Urothelium cell line (cell line): ENCODE data around the gene IRF9.

ENCODE experiments used
- DNase-seq: peaks from one replicate; pipeline ENCODE4 v3.0.0; 2011; ENCODE audit warnings: low spot score, mixed read lengths
- FAIRE-seq: peaks from 2 replicates; lab custom pipeline; 2011; peaks lifted over from hg19 to GRCh38; lab: Jason Lieb, UNC

Gene IRF9

DNA sequence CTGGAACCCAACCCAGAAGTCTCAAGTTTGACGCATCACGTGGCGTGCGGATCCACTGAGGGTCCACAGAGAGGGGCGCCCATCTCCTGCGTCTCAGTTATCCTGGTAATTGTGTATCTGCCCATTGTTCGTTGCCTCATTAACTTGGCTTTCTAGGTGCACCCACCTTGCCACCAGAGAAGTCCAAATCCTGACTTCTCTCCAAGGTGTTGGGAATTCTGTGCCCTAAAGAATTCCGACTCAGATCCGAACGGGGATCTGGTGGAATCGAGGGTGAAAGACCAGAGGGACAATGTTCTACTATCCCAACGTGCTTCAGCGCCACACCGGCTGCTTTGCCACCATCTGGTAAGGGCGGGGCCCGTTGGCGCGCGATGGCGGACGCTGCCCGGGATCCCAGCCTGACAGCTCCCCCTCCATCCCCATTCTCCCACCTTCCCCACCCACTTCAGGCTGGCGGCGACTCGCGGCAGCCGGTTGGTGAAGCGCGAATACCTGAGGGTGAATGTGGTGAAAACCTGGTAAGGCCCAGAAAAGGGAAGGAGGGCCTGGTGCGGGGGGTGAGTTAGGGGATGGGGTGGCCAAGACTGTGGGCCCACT, 11.3 kb downstream of the IRF9 start:
- DNase-seq (no peak), FAIRE-seq (no peak)

DNA sequence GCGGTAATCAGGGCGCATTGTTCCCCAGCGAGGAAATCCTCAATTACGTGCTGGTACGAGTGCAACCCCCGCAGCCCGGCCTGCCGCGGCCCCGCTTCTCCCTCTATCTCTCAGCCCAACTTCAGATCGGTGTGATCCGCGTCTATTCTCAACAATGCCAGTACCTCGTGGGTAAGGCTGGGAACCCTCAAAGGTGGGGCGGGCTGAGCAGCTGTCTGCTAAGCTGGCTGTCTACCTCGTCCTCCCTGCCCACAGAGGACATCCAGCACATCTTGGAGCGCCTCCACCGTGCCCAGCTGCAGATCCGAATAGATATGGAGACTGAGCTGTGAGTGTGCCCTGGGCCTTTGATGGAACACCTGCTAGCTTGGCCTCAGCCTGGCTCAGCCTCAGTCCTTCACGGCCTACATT, 11.8 kb downstream of the IRF9 start:
- DNase-seq: no peak

DNA sequence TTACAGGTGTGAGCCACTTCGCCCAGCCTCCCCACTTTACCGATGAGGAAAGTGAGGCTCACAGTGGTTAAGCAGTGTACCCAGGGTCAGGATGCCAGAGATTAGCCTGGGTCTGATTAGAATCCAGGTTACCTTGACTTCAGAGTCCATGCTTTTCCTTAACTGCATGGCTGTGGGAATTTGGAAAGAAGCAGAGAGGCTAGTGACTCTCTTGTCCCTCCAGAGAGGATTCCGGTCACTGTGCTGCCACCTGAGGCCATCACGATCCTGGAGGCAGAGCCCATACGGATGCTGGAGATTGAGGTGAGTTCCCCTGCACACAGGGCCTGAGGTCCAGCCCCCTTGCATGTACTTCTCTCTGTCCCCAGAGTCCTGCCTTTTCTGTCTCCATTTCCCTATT, 15.5 kb downstream of the IRF9 start:
- DNase-seq: no peak
- no peak for FAIRE-seq

More for the DNA sequence above, 11.8 kb downstream of the IRF9 start:
- FAIRE-seq: no peak

DNA sequence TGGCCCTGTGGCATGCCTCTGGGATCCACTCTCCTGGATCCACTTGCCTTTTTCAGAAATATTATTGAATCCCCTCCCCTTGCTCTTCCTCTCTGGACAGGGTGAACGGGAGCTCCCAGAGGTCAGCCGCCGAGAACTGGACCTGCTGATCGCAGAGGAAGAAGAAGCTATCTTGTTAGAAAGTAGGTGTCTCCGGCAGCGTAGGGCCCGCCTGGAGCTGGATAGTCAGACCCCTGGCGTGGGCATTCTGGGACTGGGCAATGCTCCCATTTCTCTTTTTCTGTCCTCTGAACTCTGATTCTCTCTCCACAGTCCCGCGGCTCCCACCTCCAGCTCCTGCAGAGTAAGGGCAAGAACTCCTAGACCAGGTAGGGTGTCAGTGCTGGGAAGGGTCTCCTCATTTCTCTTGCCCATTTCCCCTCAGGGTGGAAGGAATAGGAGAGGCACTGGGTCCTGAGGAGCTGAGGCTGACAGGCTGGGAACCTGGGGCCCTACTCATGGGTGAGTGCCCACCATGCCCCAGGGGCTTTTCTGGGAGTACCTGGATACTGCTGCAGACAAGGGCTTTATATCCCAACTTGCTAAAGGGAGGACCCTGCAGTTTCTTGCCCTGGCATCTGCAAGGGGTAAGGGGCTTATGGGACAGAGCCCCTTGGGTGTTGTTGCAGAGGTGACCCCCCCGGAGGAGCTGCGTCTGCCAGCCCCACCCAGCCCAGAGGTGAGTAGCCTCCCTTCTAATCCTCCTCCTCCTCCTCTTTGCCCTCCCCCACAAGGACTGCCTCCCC, 16.2 kb downstream of the IRF9 start:
- FAIRE-seq (no peak), DNase-seq (no peak)

DNA sequence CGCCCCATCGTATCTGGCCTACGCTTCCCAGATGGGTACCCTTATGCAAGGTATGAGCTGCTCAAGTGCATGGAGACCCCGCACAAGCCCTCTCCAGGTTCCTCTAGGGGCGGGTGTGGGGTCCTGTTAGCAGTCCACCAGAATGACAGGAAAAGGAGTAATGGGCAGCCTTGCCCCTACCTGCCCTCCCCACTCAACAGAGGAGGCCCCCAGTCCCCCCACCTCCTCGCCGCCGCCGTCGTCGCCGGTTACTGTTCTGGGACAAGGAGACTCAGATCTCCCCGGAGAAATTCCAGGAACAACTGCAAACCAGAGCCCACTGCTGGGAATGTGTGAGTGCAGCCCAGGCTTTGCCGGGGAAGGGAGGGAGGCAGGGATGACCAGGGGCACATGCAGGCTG, 16.8 kb downstream of the IRF9 start:
- DNase-seq (no peak), FAIRE-seq (no peak)

DNA sequence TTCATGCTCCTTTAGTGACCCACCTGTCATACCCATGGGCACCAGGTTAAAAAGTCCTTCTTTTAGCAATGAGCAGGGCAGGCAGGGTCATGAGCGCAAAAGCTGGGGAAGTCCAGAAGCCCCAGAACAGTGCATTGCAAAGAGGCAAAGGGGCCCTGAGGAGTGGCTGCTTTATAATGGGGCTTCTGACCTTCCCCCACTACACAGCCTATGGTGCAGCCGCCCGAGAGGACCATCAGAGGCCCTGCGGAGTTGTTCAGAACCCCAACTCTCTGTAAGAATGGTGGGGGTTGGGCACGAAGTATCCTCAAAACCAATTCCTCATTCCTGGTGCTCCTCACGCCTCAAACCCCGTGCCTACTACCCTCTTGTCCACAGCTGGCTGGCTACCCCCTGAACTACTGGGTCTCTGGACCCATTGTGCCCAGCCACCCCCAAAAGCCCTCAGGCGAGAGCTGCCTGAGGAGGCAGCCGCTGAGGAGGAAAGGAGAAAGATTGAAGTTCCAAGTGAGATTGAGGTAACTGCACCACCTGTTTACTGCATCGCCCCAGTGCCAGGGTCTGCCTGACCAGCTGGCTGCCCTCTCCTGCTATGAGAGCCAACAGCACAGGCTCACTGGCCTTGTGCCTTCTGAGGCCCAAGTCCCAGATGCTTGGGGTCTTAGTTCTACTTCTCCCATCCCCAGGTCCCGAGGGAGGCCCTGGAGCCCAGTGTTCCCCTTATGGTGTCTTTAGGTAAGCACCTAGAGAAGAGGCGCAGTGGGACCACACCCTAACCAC, 17.5 kb downstream of the IRF9 start:
- FAIRE-seq (no peak), DNase-seq (no peak)

DNA sequence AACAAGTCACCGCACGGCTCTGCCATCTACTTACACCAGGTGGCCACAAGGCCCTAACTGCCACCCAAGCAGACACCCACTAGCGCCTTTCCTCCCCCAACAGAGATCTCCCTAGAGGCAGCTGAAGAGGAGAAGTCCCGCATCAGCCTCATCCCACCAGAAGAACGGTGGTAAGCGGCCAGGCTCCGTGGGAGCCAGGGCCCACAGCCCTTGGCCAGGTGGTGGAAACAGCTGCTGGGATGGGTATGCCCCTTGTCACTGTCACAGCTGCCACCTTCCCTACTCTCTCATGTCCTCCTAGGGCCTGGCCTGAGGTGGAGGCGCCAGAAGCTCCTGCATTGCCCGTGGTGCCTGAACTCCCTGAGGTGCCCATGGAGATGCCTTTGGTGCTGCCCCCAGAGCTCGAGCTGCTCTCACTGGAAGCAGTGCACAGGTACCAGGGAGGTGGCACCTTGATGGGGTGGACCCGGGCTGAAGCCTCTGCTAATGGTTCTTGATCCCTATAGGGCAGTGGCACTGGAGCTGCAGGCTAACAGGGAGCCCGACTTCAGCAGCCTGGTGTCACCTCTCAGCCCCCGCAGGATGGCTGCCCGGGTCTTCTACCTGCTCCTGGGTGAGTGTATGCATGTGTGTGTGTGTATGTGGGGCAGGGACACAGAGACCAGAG, 18.4 kb downstream of the IRF9 start:
- FAIRE-seq: no peak
- DNase-seq: no peak

DNA sequence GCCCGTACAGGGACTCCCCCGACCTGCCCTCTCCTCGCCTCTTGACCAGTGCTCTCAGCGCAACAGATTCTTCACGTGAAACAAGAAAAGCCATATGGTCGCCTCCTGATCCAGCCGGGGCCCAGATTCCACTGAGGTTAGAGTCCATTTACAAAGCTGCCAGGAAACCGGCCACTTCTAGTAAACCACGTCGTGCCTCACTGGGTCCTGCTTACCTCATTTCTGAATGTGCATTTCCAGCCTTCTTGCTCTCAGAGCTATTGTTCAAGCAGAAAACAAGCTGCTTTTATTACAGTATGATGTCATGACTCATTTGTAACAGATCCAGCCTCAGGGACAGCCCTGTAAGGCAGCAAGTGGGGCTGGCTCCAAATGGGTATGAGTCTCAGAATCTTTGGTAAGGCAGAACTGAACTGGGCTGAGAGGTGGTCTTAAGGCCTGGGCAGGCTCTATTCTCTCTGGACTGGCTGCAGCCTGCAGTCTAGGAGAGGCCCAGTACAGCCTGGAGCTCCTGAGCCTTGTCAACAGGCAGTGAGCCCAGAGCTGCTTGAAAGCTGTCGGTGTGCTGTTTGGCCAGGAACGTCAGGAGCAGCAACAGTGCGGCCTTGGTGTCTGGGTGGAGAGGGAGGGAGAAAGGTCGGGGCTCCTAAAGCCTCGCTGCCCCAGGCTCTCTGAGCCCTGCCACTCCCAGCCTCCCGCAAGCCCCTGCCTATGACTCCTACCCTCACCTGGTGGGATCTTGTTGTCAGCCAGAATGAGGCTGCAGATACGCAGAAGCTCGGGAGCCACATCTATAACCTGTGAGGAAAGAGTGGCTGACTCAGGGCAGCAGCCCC, 19.1 kb downstream of the IRF9 start:
- FAIRE-seq (no peak), DNase-seq (no peak)

DNA sequence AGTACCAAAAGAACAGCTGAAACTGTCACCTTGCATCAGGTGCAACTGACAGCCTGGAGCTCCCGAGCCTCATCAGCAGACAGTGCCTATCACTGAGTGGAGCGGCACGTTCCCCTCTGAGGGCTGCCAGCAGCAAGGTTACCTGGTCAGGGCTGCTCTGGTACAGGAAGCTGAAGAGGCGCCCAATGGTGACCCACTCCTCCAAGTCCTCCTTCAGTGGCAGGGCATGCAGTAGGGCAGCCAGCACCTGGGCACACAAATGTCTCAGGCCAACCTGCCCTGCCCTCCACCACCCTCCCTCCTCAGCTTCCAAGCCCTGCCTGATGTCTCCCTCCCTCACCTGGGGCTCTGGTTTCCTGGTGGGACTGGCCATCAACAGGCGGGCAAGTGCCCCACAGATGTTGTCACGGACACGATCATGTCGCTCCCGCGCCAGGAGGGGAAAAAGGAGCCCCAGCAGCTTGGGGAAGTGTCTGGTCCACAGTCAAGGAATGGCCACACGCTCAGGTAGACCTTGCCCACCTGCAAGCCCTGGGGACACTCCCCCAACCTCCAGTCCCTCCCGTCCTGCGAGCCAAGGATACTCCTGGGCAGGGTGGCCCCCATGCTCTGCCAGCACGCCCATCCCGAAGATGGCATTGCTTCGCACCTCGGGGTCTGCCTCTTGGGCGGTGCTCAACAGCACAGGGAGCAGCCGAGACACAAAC, 20.5 kb downstream of the IRF9 start:
- FAIRE-seq (no peak), DNase-seq (no peak)

DNA sequence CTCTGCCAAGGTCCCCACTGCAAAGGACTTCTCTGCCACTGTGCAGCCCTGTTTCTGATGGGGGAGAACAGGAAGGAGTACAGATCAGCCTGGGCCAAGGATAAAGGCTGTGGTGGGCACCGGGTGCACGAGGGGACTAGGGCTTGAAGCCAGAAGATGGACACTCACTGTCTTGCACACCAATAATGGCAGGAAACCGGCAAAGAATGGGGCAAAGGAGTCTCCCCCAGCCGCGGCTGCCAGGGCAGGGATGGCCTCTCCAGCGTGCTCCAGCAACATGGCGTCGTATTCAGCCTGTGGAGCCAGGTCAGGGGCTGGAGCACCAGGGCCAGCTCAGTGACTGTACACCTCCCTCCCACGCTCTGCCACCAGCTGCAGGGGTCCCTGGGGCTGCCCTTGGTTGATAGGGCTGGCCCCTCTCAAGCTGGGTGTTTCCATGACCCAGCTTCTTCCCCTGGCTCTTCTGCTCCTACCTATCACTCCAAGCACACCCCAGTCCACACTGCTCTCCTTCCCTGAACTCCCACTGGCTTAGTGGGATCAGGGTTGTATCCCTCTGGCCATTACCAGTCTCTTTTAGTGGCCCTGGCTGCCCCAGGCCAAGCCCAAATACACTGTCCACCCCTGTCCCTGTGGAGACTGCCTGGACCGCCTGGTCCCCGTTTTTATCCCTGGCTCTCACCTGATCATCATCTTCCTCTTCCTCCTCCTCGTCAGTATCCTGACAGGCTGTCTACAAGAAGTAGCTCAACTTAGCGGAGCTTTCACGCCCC, 21.2 kb downstream of the IRF9 start:
- no peak for DNase-seq
- FAIRE-seq: no peak

DNA sequence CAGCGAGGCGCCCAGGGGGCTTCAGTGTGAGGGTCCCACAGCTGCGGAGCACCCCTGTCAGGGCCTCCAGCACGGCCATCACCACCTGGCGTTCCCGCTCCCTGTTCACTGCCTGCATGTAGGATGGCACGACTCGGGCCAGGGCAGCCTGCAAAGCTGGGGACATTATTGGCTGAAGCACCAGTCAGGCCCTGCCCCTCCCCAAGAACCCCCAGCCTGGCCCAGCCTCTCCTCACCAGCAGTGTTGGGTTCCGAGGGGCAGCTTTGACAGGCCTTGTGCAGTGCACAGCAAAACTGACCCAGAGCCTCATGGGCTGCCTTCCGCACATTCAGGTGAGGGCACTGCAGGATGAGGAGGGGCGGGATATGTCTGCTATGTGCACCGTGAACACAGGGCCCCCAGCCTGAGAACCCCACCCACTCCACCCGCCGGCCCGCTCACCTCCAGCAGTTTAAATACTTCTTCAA, 22.0 kb downstream of the IRF9 start:
- DNase-seq (no peak), FAIRE-seq (no peak)

DNA sequence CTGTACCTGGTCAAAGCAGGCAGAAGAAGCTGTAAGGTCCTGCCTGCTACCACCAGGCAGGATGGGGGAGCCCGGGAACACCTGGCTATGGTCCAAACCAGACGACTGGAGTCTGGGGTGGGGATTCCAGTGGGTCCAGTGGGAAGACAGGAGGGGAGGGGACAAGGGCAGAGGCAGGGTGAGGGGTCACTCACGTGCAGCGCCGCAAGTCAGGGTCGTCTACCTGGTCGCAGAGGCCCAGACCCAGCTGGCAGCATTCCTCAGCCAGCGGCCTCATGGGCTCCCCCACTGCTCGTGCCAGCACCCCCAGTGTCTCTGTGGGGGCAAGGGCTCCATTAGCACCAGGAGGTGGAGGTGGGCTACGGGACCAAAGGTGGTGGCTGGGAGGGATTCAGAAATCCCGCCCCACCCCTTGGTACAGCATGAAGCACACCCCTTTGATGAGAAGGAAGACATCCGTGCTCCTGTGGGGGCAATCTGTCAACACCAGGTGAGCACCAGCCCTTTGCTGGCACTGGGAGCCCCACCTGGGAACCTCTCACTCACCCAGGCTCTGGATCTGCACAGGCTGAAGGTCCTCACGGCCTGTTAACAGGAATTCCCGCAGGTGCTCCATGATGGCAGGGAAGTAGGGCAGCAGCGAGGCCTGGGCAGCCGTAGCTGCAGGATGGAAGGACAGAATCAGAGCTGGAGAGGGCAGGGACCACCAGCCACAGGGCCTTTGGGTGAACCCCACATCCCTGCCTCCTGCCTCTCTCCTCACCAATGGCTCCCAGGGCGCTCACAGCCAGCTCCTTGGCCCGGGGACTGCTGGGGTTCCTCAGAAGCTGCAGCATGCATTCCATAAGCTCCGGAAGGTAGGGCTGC, 23.3 kb downstream of the IRF9 start:
- FAIRE-seq: no peak
- DNase-seq: no peak

DNA sequence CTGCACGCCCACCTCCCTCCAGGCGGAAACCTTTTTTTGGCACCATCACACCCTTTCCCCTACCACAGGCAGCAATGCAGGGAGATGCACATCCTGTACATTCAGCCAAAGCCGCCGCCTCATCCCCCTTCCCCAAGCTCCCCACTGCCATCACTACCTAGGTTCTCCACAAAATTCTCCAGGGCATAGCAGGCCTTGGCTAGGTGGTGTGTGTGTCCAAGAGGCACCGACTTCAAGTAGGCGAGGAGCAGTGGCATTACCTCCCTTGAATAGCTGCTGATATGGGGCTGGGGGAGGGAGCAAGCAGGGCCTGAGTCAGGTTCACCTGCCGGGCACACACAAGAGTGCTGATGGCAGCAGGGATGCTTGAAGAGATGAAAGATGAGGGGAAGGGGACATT, 24.0 kb downstream of the IRF9 start:
- FAIRE-seq: no peak
- no peak for DNase-seq

DNA sequence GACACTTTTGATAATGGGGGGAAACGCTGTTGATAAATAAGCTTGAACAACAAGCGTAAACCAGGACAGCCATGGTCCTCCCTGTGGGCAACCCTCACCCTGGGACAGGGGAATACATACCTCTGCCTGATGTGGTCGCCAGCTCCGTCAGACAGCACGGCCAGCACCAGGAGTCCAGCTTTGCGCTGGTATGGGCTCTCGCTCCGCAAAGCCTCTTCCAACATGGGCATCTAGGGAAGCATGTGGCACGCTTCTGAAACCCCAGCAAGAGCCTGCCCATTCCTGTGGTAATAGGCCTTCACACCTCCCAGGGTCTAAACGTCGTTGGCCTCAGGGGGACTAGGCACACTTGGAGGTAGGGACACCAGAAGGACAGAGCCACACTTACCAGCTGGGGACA, 24.7 kb downstream of the IRF9 start:
- DNase-seq (no peak), FAIRE-seq (no peak)

DNA sequence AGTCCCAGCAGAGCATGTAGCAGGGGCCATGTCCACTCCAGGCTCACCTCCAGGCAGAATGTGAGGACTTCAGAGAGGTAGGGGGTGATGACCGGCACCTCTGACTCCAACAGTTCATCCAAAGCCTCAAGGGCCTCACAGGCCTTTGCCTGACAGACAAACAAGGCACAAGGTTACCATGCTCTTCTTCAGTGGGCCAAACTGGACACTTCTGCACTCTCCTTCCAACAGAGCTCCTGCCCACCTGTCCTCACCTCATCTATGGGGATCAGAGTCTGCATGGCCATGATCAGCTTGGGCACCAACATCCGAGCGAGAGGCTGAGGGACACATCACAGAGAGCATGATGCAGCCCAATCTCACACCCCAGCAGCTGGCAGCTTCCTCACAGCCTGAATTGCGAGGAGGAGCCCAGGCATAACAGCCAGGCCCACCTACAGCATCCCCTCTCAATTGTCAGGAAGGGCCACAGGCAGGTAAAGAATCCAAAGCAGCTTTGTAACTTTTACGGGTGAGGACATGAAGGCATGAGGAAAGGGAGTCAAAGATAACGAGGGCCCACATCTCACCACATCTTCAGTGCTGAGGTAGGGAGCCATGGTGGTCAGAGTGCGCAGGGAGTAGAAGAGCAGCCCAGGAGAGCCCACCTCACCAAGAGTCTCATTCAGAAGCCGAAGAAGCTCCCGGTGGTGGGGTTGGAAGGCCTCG, 25.9 kb downstream of the IRF9 start:
- no peak for FAIRE-seq

DNA sequence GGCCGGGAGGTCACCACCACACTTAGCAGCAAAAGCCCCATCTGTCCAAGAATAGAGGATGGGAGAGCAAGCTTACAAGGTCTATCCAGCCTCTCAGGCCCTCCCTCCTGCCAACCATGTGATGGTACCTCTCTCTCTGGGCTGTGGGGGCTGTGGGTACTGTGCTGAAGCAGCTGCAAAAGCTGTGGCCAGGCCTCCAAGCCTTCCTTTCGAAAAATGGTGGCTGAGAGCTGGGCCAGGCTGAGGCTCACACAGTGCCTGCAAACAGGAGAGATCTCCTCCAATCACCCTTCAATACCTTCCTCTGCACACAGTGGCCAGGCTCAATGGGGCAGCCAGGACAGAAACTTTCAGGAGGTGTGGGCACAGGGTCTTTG, 26.5 kb downstream of the IRF9 start:
- FAIRE-seq (no peak), DNase-seq (no peak)

More for the DNA sequence above, 25.9 kb downstream of the IRF9 start:
- DNase-seq: no peak

DNA sequence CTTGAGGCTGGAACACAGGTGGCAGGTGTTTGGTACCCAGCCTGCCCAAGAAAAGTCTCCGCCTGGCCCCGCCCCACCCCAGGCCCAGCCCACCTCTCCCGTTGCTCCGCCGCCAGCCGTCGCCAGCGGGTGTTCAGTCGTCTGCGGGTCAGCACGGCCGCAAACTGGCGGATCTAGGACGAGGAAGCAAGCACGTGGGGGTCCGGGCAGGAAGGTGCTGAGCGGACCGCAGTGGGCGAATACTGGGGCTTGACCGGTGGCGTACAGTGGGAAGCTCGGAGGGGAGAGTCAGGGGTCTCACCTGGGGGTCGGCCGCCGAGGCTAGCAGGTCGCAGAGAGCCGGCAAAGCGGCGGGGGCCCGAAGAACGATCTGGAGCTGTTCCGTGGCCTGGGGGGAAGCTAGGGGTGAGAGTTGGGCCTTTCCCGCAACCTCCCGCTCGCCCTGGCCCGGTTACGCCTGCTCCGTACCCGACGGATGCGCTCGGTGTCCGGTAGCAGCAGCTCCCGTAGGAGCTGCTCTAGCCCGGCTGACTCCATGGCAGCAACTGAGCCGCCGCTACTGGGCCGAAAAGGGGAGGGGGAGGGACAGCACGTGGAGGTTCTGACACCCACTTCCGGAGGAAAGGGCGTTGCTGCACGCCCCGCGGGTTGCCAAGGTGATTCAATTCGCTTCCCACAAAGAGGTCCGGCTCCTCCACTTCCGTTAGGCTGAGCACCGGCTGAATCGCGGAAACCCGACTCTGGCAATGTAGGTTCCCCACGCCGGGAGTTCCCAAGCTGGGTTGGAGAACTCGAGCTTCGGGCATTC, 27.4 kb downstream of the IRF9 start, which contains the start of gene IPO4:
Gene IPO4 (minus strand): TSS at position 566 of the 808 bp plus-strand sequence. CDS start 29 bp downstream, at position 537.
- no peak for FAIRE-seq

More for the DNA sequence above, 27.4 kb downstream of the IRF9 start, which contains the start of gene IPO4:
- DNase-seq: peak; percentile 98
